Bronchial epithelial cell (primary cell): Measurements from ENCODE around the gene OR56A1. TPM values are rescaled to one million over a fixed set of nuclear protein-coding genes. Genes with fewer than 3 reads are reported as not detected.

Experiments
- DNase-seq: peaks from one replicate; pipeline ENCODE4 v3.0.0-alpha.2; 2010; ENCODE audit warnings: low read depth
- FAIRE-seq: peaks from 2 replicates; lab custom pipeline; 2011; peaks lifted over from hg19 to GRCh38; lab: Jason Lieb, UNC
- H3K27me3 ChIP-seq: 2 replicates; pipeline ENCODE4 v1.5.1; 2011; ENCODE audit warnings: low read length; ENCODE audit not compliant: control insufficient read depth, insufficient read depth
- H3K36me3 ChIP-seq: 2 replicates; pipeline ENCODE4 v1.5.1; 2011; ENCODE audit warnings: low read length; ENCODE audit not compliant: control insufficient read depth, insufficient read depth
- H3K4me3 ChIP-seq: 2 replicates; pipeline ENCODE4 v1.5.1; 2011; ENCODE audit warnings: mild to moderate bottlenecking, low read depth, low read length, control low read depth
- total RNA-seq: library from RNA; depleted of rRNA; stranded (reverse); fragments of >200 nt; gene quantifications from 2 replicates; pipeline ENCODE4 v1.2.1, GENCODE V29; 2014
- TF ChIP-seq, protein P1 (sequence below): IDR thresholded peaks from 2 replicates; pipeline ENCODE4 v1.5.1; 2011; ENCODE audit warnings: mild to moderate bottlenecking, moderate library complexity, low read length, control low read depth, inconsistent platforms; ENCODE audit not compliant: insufficient read depth, severe bottlenecking

Gene OR56A1
- total RNA-seq, 1 donor from 2014 or later: not detected

DNA sequence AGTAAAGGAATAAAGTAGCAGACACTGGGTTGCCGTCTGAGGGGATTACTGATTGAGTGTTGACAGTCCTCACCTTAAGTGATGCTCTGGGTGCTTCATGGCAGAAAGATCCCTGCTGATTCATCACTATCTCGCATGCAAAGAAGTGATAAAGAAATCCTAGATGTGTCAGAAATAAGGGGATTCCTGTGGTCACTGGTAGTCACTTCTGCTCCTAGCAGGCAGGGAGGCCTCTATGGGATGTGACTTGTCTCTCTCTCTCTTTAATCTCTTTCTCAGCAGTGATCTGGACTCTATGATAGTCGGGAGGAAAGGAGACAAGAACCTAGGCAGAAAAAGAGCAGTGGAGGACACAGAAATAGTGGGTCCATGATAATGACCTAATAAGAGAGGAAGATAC lies 30.9 kb upstream of the OR56A1 start:
- FAIRE-seq: no peak
- no peak overlapping the region for H3K4me3 ChIP-seq
- no peak for DNase-seq
- TF ChIP-seq, protein P1, sequence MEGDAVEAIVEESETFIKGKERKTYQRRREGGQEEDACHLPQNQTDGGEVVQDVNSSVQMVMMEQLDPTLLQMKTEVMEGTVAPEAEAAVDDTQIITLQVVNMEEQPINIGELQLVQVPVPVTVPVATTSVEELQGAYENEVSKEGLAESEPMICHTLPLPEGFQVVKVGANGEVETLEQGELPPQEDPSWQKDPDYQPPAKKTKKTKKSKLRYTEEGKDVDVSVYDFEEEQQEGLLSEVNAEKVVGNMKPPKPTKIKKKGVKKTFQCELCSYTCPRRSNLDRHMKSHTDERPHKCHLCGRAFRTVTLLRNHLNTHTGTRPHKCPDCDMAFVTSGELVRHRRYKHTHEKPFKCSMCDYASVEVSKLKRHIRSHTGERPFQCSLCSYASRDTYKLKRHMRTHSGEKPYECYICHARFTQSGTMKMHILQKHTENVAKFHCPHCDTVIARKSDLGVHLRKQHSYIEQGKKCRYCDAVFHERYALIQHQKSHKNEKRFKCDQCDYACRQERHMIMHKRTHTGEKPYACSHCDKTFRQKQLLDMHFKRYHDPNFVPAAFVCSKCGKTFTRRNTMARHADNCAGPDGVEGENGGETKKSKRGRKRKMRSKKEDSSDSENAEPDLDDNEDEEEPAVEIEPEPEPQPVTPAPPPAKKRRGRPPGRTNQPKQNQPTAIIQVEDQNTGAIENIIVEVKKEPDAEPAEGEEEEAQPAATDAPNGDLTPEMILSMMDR: no peak
- H3K27me3 ChIP-seq: no peaks in the 10 kb centered on the region
- no peaks in the 10 kb centered on the region for H3K36me3 ChIP-seq

DNA sequence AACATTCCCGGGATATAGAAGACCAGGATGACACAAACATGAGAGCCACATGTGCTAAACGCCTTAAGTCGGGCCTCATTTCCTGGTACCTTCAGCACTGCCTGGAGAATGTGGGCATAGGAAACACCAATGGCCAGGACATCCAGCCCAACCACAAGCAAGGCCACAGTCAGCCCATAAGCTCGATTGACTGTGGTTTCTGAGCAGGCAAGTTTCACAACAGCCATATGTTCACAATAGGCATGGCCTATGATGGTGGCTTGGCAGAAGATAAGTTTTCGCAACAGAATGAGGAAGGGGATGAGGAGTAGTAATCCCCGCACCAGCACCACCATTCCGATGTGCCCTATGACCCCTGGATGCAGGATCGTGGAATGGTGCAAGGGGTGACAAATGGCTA lies 26.9 kb upstream of the OR56A1 start:
- H3K36me3 ChIP-seq: no peaks in the 10 kb centered on the region
- DNase-seq: no peak
- TF ChIP-seq, protein P1: no peak
- no peaks in the 10 kb centered on the region for H3K27me3 ChIP-seq
- no peak overlapping the region for H3K4me3 ChIP-seq
- no peak for FAIRE-seq

DNA sequence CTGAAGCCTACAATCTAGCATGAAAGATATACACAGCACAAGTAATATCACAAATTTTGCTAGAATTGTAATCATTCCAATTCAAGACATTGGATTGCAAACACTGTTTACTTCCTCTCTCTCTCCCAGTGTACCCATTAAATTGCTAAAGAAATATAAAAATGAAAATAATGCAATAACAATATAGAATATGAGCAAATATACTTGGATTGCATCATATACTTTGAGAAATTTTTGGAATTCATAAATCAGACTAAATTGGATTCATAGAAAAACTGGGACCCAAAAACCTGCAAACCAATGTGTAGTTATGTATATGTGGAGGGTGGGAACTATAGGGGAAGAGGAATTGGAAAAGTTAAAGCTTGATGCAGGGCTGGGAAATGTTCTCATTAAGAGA lies 25.0 kb upstream of the OR56A1 start:
- FAIRE-seq (no peak), DNase-seq (no peak)
- Histone ChIP-seq H3K4me3 (no peak overlapping the region), H3K36me3 (no peaks in the 10 kb centered on the region), H3K27me3 (no peaks in the 10 kb centered on the region)
- TF ChIP-seq, protein P1: no peak

DNA sequence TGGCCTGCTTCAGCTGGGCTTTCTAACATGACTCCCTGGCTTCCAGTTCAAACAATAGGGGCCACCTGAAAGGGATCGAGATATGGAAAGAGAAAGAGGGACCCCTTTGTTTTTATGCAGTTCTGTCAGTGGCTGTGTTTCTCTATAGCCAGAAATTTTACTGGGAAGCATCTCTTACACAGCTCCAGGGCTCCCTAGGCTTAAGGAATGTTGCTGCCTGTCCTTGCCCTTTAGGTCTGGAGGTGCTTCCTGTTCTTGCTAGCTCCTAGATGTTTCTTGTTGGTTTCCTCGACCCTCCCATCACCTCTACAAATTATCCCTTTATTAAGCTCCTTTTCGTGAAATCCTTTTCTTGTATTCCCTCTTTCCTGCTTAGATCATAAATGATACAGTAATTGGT lies 21.8 kb upstream of the OR56A1 start:
- Histone ChIP-seq H3K36me3 (no peaks in the 10 kb centered on the region), H3K4me3 (no peak overlapping the region), H3K27me3 (no peaks in the 10 kb centered on the region)
- no peak for FAIRE-seq
- TF ChIP-seq, protein P1: no peak
- no peak for DNase-seq

DNA sequence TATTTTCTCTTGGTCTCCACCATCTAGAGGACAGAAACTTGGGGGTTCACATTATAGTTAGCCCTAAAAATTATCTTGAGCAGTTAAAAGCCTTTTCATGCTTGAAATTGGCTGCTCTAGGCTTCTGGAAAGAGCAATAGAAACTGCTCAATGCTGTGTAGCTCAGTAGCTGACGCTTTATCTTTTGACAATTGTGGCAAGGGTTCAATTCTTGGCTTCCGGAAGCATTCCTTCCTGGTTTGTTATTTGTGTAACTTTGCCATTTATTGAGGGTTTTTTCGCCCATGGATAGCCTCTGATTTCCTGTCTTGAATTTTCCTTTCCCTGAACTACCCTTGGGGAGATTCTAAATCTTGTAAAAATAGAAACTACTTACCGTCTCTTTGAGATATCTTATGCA lies 10.3 kb upstream of the OR56A1 start:
- FAIRE-seq (no peak), DNase-seq (no peak)
- no peaks in the 10 kb centered on the region for H3K27me3 ChIP-seq
- H3K4me3 ChIP-seq: no peak overlapping the region
- H3K36me3 ChIP-seq: no peaks in the 10 kb centered on the region
- TF ChIP-seq, protein P1: no peak

DNA sequence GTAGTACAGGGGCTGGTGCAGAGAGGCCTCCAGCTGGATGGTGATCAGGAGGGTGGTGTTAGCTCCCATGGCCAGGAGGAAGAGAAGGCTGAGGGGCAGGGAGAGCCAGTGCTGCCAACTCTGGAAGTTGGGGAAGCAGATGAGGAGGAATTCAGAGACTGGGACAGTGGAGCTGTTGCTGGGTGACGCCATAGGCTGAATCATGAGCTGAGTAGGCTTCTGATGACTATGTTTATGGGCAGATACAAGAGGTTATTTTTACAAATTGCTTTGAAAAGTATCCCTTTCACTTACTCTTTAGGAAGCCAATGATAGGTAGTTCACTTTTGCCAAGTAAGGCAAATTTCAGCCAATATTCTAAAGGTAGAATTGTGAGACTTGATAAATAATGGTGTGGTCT lies 3.1 kb downstream of the OR56A1 start:
- TF ChIP-seq, protein P1: no peak
- DNase-seq (peak; percentile 22), FAIRE-seq (no peak)
- Histone ChIP-seq H3K36me3 (no peaks in the 10 kb centered on the region), H3K4me3 (no peak overlapping the region), H3K27me3 (no peaks in the 10 kb centered on the region)
